ENCODE measurements around the gene WNT11.

GRCh38 chr11:76218449-76219178 is 12.3 kb upstream of the WNT11 start:
- TF ChIP-seq, protein P1, sequence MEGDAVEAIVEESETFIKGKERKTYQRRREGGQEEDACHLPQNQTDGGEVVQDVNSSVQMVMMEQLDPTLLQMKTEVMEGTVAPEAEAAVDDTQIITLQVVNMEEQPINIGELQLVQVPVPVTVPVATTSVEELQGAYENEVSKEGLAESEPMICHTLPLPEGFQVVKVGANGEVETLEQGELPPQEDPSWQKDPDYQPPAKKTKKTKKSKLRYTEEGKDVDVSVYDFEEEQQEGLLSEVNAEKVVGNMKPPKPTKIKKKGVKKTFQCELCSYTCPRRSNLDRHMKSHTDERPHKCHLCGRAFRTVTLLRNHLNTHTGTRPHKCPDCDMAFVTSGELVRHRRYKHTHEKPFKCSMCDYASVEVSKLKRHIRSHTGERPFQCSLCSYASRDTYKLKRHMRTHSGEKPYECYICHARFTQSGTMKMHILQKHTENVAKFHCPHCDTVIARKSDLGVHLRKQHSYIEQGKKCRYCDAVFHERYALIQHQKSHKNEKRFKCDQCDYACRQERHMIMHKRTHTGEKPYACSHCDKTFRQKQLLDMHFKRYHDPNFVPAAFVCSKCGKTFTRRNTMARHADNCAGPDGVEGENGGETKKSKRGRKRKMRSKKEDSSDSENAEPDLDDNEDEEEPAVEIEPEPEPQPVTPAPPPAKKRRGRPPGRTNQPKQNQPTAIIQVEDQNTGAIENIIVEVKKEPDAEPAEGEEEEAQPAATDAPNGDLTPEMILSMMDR (IDR thresholded peaks at IDR 0.05): no peak
- TF ChIP-seq POLR2A (IDR thresholded peaks at IDR 0.05): no peak
